Measurements from ENCODE around the gene KDM2B.

KDM2B gene

GRCh38 chr12:121427556-121428050 lies 153.2 kb downstream of the KDM2B start:
- H3K4me3 ChIP-seq (replicated peaks; ENCODE audit: low read depth, low read length): no peak overlapping the region
- DNase-seq (ENCODE audit: extremely low read depth, insufficient read length): no peak
- H3K36me3 ChIP-seq (ENCODE audit: control insufficient read depth, insufficient read depth, low read length): peaks cover 34% of the 10 kb centered on the region
- no peak for TF ChIP-seq CTCF (IDR thresholded peaks at IDR 0.05; ENCODE audit: insufficient read depth, low read length, poor library complexity, severe bottlenecking)
- H3K27me3 ChIP-seq (replicated peaks; ENCODE audit: control insufficient read depth, insufficient read depth, low read length): no peaks in the 10 kb centered on the region

DNA sequence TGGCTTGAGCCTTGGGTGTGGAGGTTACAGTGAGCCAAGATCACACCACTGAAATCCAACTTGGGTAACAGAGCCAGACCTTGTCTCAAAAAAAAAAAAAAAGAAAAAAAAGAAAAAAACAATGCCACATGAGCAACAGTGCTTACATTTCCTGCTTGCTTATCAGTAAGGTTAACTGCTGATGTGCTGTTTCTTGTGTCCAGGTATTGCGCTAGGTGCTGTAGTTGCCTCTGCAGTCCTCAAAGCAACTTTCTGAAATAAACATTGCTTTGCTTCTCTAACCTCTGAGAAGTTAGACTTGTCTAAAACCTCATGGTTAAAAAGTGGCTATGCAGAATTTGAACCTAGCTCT lies 156.2 kb downstream of the KDM2B start:
- Histone ChIP-seq H3K27me3 (replicated peaks; ENCODE audit: control insufficient read depth, insufficient read depth, low read length) (no peaks in the 10 kb centered on the region), H3K36me3 (ENCODE audit: control insufficient read depth, insufficient read depth, low read length) (peaks cover 31% of the 10 kb centered on the region), H3K4me3 (replicated peaks; ENCODE audit: low read depth, low read length) (no peak overlapping the region)
- TF ChIP-seq CTCF (IDR thresholded peaks at IDR 0.05; ENCODE audit: insufficient read depth, low read length, poor library complexity, severe bottlenecking): no peak
- DNase-seq (ENCODE audit: extremely low read depth, insufficient read length): no peak

- Histone ChIP-seq H3K36me3 (ENCODE audit: control insufficient read depth, insufficient read depth, low read length) (peaks cover 34% of the 10 kb centered on the region), H3K4me3 (replicated peaks; ENCODE audit: low read depth, low read length) (no peak overlapping the region), H3K27me3 (replicated peaks; ENCODE audit: control insufficient read depth, insufficient read depth, low read length) (no peaks in the 10 kb centered on the region)
- no peak for TF ChIP-seq CTCF (IDR thresholded peaks at IDR 0.05; ENCODE audit: insufficient read depth, low read length, poor library complexity, severe bottlenecking)
- no peak for DNase-seq (ENCODE audit: extremely low read depth, insufficient read length)
These were observed 156.9 kb downstream of the KDM2B start for GRCh38 chr12:121423682-121424623.

DNA sequence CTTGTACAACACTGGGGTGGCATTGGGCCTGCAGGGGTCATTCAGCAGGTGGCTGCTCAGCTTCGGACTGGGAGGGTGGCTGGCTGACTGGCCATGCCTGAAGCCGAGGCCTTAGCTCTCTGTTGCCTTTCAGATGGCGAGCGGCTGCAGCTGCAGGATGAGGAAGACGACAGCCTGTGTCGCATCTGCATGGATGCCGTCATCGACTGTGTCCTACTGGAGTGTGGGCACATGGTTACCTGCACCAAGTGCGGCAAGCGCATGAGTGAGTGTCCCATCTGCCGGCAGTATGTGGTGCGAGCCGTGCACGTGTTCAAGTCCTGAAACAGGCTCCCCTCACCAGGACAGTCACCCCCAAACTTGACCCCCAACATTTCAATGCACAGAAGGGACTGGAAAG lies 157.6 kb downstream of the KDM2B start:
- H3K36me3 ChIP-seq (ENCODE audit: control insufficient read depth, insufficient read depth, low read length): peaks cover 30% of the 10 kb centered on the region
- H3K4me3 ChIP-seq (replicated peaks; ENCODE audit: low read depth, low read length): no peak overlapping the region
- no peak for DNase-seq (ENCODE audit: extremely low read depth, insufficient read length)
- TF ChIP-seq CTCF (IDR thresholded peaks at IDR 0.05; ENCODE audit: insufficient read depth, low read length, poor library complexity, severe bottlenecking): no peak
- no peaks in the 10 kb centered on the region for H3K27me3 ChIP-seq (replicated peaks; ENCODE audit: control insufficient read depth, insufficient read depth, low read length)

DNA sequence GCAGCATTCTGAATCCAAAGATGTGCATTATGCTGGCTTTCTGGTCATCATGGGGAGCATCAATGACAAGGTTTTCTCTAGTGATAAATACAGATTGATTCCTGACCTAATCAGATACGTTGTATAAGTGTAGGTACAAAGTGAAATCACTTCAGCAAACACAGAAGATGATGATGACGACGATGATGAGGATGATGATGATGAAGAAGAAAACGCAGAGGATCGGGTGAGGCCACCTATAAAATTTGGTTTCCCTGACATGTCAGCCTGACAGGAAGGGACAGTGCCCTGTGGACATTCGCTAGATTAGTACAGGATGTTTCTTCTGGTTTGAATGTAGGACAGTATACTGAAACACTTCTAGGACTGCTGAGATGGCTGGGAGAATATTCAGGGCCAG lies 160.7 kb downstream of the KDM2B start:
- Histone ChIP-seq H3K27me3 (replicated peaks; ENCODE audit: control insufficient read depth, insufficient read depth, low read length) (no peaks in the 10 kb centered on the region), H3K4me3 (replicated peaks; ENCODE audit: low read depth, low read length) (no peak overlapping the region), H3K36me3 (ENCODE audit: control insufficient read depth, insufficient read depth, low read length) (peaks cover 33% of the 10 kb centered on the region)
- no peak for DNase-seq (ENCODE audit: extremely low read depth, insufficient read length)
- no peak for TF ChIP-seq CTCF (IDR thresholded peaks at IDR 0.05; ENCODE audit: insufficient read depth, low read length, poor library complexity, severe bottlenecking)

Data from GM06990 (cell line).